OCI-LY1 (cell line): ENCODE results near the gene ADAMTS1.

ENCODE experiments used
- H2AFZ ChIP-seq: fragments of 200-600 bp; sonication (generic), shearing (Covaris generic); 2 replicates; pipeline ENCODE4 v1.6.0; 2014; ENCODE audit warnings: antibody characterized with exemption, mild to moderate bottlenecking, low read length
- H3F3A ChIP-seq: fragments of 200-600 bp; sonication (generic), shearing (Covaris generic); 2 replicates; pipeline ENCODE4 v1.6.0; 2014; ENCODE audit warnings: mild to moderate bottlenecking, antibody characterized with exemption, low read length, moderate library complexity; ENCODE audit not compliant: insufficient read depth
- H3K27ac ChIP-seq: fragments of 200-600 bp; sonication (generic); 2 replicates; pipeline ENCODE4 v1.5.1; 2014; ENCODE audit warnings: low read length, mixed run types, mild to moderate bottlenecking, low read depth; ENCODE audit not compliant: poor library complexity, severe bottlenecking
- H3K27me3 ChIP-seq: fragments of 200-600 bp; sonication (generic); 2 replicates; pipeline ENCODE4 v1.6.0; 2014; ENCODE audit warnings: antibody characterized with exemption, mild to moderate bottlenecking, low read length, moderate library complexity; ENCODE audit not compliant: insufficient read depth
- H3K36me3 ChIP-seq: fragments of 200-600 bp; sonication (generic); 2 replicates; pipeline ENCODE4 v1.6.1; 2014; ENCODE audit warnings: mild to moderate bottlenecking, antibody characterized with exemption, low read length, moderate library complexity, mixed read lengths; ENCODE audit not compliant: insufficient read depth
- H3K4me1 ChIP-seq: fragments of 200-600 bp; sonication (generic); 2 replicates; pipeline ENCODE4 v1.5.1; 2014; ENCODE audit warnings: mild to moderate bottlenecking, low read length, moderate library complexity; ENCODE audit not compliant: insufficient read depth, severe bottlenecking
- H3K4me2 ChIP-seq: fragments of 200-600 bp; sonication (generic), shearing (Covaris generic); 2 replicates; pipeline ENCODE4 v1.6.1; 2014; ENCODE audit warnings: low read length
- H3K4me3 ChIP-seq: fragments of 200-600 bp; sonication (generic); 2 replicates; pipeline ENCODE4 v1.5.1; 2014; ENCODE audit warnings: low read length, low read depth, mild to moderate bottlenecking, mixed read lengths; ENCODE audit not compliant: poor library complexity, severe bottlenecking
- H3K79me2 ChIP-seq: fragments of 200-600 bp; shearing (Covaris generic); 2 replicates; pipeline ENCODE4 v1.6.1; 2016; ENCODE audit warnings: mixed run types, low read length, mixed read lengths; ENCODE audit not compliant: insufficient read depth
- H3K9ac ChIP-seq: fragments of 200-600 bp; sonication (generic), shearing (Covaris generic); 2 replicates; pipeline ENCODE4 v1.6.1; 2014; ENCODE audit warnings: mild to moderate bottlenecking, low read length, mixed read lengths
- H3K9me2 ChIP-seq: fragments of 200-600 bp; sonication (generic), shearing (Covaris generic); 2 replicates; pipeline ENCODE4 v1.6.1; 2014; ENCODE audit warnings: low read depth, mild to moderate bottlenecking, low read length, mixed read lengths
- H3K9me3 ChIP-seq: fragments of 200-600 bp; shearing (Covaris generic); 2 replicates; pipeline ENCODE4 v1.6.1; 2014; ENCODE audit warnings: low read length, mixed read lengths
- H4K20me1 ChIP-seq: fragments of 200-600 bp; sonication (generic), shearing (Covaris generic); 2 replicates; pipeline ENCODE4 v1.6.0; 2016; ENCODE audit warnings: mild to moderate bottlenecking, low read length; ENCODE audit not compliant: insufficient read depth
- CTCF ChIP-seq: fragments of 200-600 bp; sonication (generic), shearing (Covaris generic); IDR thresholded peaks from 2 replicates; pipeline ENCODE4 v1.5.1; 2017; ENCODE audit warnings: mild to moderate bottlenecking, antibody characterized with exemption, low read length, moderate library complexity, mixed read lengths
- EZH2 ChIP-seq: fragments of 200-600 bp; sonication (generic), shearing (Covaris generic); IDR thresholded peaks from 2 replicates; pipeline ENCODE4 v1.8.0; 2017; ENCODE audit warnings: borderline replicate concordance, mixed run types, mild to moderate bottlenecking, antibody characterized with exemption, low read length, moderate library complexity, mixed read lengths

ADAMTS1 gene

GRCh38 chr21:26835714-26836265, 9.4 kb downstream of the ADAMTS1 start:
- H3K4me2 ChIP-seq, result no peak overlapping the region
- no peaks in the 10 kb centered on the region for H3K79me2 ChIP-seq
- no peaks in the 10 kb centered on the region for H3K36me3 ChIP-seq
- H3K27ac ChIP-seq, result no peak overlapping the region
- H3F3A ChIP-seq, result no peaks in the 10 kb centered on the region
- H3K9me2 ChIP-seq, result no peaks in the 10 kb centered on the region
- no peaks in the 10 kb centered on the region for H3K27me3 ChIP-seq
- no peaks in the 10 kb centered on the region for H3K4me1 ChIP-seq
- H3K4me3 ChIP-seq, result no peak overlapping the region
- no peak overlapping the region for H2AFZ ChIP-seq
- H4K20me1 ChIP-seq, result no peaks in the 10 kb centered on the region
- no peak for TF ChIP-seq EZH2
- no peak for TF ChIP-seq CTCF
- no peak overlapping the region for H3K9ac ChIP-seq
- H3K9me3 ChIP-seq, result no peaks in the 10 kb centered on the region

- no peaks in the 10 kb centered on the region for H3K4me1 ChIP-seq
- H3K4me3 ChIP-seq, result no peak overlapping the region
- no peaks in the 10 kb centered on the region for H3K9me2 ChIP-seq
- no peak overlapping the region for H3K27ac ChIP-seq
- no peaks in the 10 kb centered on the region for H4K20me1 ChIP-seq
- H3K79me2 ChIP-seq, result no peaks in the 10 kb centered on the region
- H3F3A ChIP-seq, result no peaks in the 10 kb centered on the region
- no peak overlapping the region for H2AFZ ChIP-seq
- H3K9ac ChIP-seq, result no peak overlapping the region
- no peaks in the 10 kb centered on the region for H3K27me3 ChIP-seq
- no peaks in the 10 kb centered on the region for H3K36me3 ChIP-seq
- no peak overlapping the region for H3K4me2 ChIP-seq
- no peak for TF ChIP-seq CTCF
- no peak for TF ChIP-seq EZH2
- no peaks in the 10 kb centered on the region for H3K9me3 ChIP-seq
Observed at GRCh38 chr21:26835027-26835713, 10.0 kb downstream of the ADAMTS1 start.

- no peak overlapping the region for H3K4me3 ChIP-seq
- no peaks in the 10 kb centered on the region for H3K9me2 ChIP-seq
- no peaks in the 10 kb centered on the region for H3K79me2 ChIP-seq
- H2AFZ ChIP-seq, result no peak overlapping the region
- no peak for TF ChIP-seq CTCF
- TF ChIP-seq EZH2, result no peak
- H3K9ac ChIP-seq, result no peak overlapping the region
- H3K36me3 ChIP-seq, result no peaks in the 10 kb centered on the region
- H3K27ac ChIP-seq, result no peak overlapping the region
- no peaks in the 10 kb centered on the region for H3K4me1 ChIP-seq
- H3K4me2 ChIP-seq, result no peak overlapping the region
- no peaks in the 10 kb centered on the region for H3K9me3 ChIP-seq
- no peaks in the 10 kb centered on the region for H4K20me1 ChIP-seq
- no peaks in the 10 kb centered on the region for H3K27me3 ChIP-seq
- no peaks in the 10 kb centered on the region for H3F3A ChIP-seq
Observed at GRCh38 chr21:26834181-26834905, 10.9 kb downstream of the ADAMTS1 start.
